Measurements from ENCODE around the gene NUB1.
A peak's percentile ranks its signal among the peaks of the same experiment; 100 is the strongest.

NUB1 gene

DNA sequence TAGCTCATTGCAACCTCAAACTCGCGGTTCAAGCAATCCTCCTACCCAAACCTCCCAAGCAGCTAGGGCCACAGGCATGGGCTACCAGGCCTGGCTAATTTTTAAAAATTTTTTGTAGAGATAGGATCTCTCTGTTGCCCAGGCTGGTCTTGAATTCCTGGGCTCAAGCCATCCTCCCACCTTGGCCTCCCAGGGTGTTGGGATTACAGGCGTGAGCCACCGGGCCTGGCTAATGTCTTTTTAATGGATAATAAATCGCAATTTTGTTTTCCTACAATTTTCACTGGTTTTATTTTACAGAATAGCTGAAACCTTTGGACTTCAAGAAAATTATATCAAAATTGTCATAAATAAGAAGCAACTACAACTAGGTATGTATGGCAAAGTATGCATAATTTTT, 10.9 kb downstream of the NUB1 start:
- no peak for DNase-seq (ENCODE audit: insufficient read length, low spot score)
- FAIRE-seq: no peak
- TF ChIP-seq, protein P1, sequence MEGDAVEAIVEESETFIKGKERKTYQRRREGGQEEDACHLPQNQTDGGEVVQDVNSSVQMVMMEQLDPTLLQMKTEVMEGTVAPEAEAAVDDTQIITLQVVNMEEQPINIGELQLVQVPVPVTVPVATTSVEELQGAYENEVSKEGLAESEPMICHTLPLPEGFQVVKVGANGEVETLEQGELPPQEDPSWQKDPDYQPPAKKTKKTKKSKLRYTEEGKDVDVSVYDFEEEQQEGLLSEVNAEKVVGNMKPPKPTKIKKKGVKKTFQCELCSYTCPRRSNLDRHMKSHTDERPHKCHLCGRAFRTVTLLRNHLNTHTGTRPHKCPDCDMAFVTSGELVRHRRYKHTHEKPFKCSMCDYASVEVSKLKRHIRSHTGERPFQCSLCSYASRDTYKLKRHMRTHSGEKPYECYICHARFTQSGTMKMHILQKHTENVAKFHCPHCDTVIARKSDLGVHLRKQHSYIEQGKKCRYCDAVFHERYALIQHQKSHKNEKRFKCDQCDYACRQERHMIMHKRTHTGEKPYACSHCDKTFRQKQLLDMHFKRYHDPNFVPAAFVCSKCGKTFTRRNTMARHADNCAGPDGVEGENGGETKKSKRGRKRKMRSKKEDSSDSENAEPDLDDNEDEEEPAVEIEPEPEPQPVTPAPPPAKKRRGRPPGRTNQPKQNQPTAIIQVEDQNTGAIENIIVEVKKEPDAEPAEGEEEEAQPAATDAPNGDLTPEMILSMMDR (IDR thresholded peaks at IDR 0.05; ENCODE audit: insufficient read depth, missing control alignments): no peak

DNA sequence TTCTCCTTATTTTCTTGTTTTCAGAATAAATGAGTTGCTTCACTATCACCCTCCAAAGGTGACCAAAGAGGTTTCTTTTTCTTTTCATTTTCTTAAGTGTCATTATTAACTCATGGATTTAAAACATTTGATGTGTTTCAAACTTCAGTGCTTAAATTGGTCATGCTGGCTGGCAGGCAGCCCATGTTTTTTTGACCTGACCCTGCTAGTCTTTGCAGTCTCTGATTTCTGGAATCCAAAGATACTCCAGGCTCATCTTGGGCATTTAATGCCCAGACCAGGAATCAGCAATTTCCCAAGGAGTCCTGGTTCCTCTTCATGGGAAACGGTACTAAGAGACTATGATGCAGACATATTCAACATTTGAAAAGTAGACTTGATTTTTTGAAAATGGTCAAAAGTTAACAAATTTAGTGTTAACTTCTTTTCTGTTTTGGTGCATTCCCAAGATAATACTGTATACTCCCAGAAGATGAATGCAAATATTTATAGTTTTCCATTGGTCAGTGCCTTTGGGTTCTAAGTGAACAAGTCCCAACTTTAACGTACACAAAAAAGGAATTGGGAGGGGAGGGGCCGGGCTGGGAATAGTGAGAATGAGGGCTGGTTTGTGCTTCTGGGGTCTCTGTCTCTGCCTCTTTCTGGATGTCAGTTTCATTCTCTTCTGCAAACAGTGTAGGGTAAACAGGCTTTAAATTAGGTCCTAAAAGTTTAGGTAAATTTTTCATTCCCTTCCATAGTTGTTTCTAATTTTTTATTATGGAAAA, 19.8 kb downstream of the NUB1 start:
- DNase-seq (ENCODE audit: insufficient read length, low spot score): no peak
- TF ChIP-seq, protein P1 (IDR thresholded peaks at IDR 0.05; ENCODE audit: insufficient read depth, missing control alignments): no peak
- FAIRE-seq: no peak

DNA sequence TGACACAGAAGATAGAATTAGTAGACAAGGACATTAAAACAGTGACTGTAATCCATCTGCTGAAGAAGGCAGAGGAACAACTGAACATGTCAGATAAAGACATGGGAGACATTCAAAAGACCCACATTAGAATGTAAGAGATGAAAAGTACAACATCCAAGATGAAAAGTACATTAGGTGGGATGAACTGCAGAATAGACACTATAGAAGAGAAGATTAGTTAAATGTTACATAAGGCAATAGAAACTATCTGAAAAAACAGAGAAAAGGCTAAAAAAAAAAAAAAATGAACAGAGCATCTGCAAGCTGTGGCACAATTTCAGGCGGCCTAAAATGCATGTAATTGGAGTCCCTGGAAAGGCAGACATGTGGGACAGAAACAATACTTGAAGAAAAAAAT, 21.6 kb downstream of the NUB1 start:
- TF ChIP-seq, protein P1 (IDR thresholded peaks at IDR 0.05; ENCODE audit: insufficient read depth, missing control alignments): no peak
- no peak for FAIRE-seq
- no peak for DNase-seq (ENCODE audit: insufficient read length, low spot score)

DNA sequence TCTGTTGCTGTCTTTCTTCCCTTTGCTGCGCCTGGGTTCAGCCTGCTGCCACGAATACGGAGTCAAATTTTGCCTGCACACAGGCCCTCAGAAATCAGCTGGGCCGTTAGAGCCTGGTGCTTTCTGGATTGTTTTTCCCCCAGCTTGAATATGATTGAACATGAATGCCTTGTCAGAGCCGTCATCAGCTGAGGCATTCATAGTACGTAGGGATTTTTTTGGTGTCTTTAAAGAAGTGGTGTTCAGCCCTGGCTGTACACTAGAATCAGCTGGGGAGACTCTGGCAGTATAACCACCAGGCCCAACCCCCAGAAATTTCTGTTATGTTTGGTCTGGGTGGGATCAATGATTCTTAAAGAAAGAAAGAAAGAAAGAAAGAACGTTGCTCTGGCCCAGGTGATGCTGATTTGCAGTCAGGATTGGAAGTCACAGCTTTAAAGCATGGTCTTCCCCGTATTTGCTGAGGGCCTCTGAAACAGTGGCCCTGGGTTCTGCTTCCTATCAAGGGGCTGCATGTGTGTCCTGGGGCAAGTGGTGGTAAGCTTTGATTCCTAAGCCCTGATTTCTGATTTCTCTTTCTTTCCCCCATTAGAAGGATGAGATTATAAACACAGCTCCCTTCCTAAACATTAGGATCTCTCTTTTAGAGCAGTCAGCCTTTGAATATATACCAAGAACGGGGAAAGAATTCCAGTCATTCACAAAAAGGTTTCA, 24.7 kb downstream of the NUB1 start:
- TF ChIP-seq, protein P1 (IDR thresholded peaks at IDR 0.05; ENCODE audit: insufficient read depth, missing control alignments): no peak
- FAIRE-seq (no peak), DNase-seq (ENCODE audit: insufficient read length, low spot score) (no peak)

DNA sequence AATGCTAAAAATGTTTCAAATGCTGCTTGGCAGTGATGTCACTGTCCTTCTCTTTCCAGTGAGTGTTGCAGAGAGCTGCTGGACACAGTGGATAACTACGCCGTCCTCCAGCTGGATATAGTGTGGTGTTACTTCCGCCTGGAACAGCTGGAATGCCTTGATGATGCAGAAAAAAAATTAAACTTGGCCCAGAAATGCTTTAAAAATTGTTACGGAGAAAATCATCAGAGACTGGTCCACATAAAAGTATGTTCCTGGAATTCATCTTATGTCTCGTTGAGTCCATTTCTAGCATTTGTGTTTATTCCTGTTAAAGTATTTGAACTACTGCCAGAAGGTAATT, 25.2 kb downstream of the NUB1 start:
- FAIRE-seq (no peak), DNase-seq (ENCODE audit: insufficient read length, low spot score) (no peak)
- TF ChIP-seq, protein P1 (IDR thresholded peaks at IDR 0.05; ENCODE audit: insufficient read depth, missing control alignments): no peak

DNA sequence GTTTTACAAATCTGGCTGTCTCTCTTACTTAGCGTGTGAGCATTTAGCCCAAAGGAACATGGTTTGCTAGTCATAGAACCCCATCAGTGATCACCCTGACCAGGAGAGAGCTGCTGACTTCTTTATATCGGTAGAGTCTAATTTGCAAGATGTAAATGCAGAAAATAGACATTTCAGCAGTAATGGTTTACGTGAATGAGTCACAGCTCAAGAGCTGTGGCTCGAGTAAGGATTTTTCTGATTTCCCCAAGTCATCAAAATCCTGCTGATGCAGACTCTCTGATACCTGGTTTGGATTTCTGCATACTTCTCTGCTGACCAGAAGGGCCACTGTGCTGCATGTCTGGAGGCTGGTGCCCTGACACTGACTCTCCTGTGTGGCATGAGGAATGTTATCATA, 25.7 kb downstream of the NUB1 start:
- FAIRE-seq: no peak
- DNase-seq (ENCODE audit: insufficient read length, low spot score): no peak
- TF ChIP-seq, protein P1 (IDR thresholded peaks at IDR 0.05; ENCODE audit: insufficient read depth, missing control alignments): no peak

DNA sequence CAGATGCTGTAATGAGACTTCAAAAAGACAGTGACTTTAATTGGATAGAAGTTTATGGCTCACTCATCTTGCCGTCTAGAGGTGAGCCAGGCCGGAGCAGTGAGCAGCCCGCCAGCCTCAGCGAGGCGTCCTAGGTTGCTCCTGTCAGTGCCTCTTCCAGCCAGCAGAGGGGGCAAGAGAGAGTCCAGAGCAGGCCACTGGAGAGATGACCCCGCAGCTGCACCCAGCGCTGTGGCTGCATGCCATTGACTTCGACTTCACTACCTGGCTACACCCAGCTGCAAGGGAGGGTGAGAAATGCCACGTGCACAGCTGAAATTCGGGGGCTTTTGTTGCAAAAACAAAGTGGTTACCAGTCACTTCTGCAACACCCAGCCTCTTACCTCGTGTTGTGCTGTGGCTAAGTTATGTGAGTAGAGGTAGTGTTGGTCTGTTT, 26.5 kb downstream of the NUB1 start:
- no peak for DNase-seq (ENCODE audit: insufficient read length, low spot score)
- no peak for FAIRE-seq
- TF ChIP-seq, protein P1 (IDR thresholded peaks at IDR 0.05; ENCODE audit: insufficient read depth, missing control alignments): peak; percentile 86

All from D721Med (cell line).